PC-3 (cell line): ENCODE results near the gene PLPP6. TPM values are rescaled to one million over a fixed set of nuclear protein-coding genes. Genes with fewer than 3 reads are reported as not detected.
A peak's percentile ranks its signal among the peaks of the same experiment; 100 is the strongest.

Experiments used
- ATAC-seq: fragments of 200-7000 bp; cut with Tn5 transposase; 2 replicates; pipeline ENCODE4 v1.9.1; 2020; ENCODE audit warnings: mild to moderate bottlenecking, moderate library complexity
- BruUV-seq: library from RNA; stranded (reverse); fragments of 400-500 nt; replicated peaks from 2 replicates; lab custom pipeline; 2021; lab: Mats Ljungman, UMichigan
- CTCF ChIA-PET: fragments of 300-600 bp; sonication (Branson Sonifier 250); formaldehyde crosslinking; loops from one replicate; lab custom pipeline; 2022; ENCODE audit warnings: antibody characterized with exemption; lab: Charles Lee
- POLR2A ChIA-PET: fragments of 300-600 bp; sonication (Branson Sonifier 250); formaldehyde crosslinking; loops from one replicate; lab custom pipeline; 2022; ENCODE audit warnings: antibody characterized with exemption; ENCODE audit not compliant: unreplicated experiment; lab: Charles Lee
- DNase-seq: peaks from one replicate; pipeline ENCODE4 v3.0.0-alpha.2; 2015
- H2AFZ ChIP-seq: fragments of 300-600 bp; sonication (generic); 2 replicates; pipeline ENCODE4 v1.6.0; 2016; ENCODE audit warnings: antibody characterized with exemption, low read length
- H3F3A ChIP-seq: fragments of 300-600 bp; sonication (generic); one replicate; pipeline ENCODE4 v1.6.0; 2017; ENCODE audit warnings: antibody characterized with exemption, low read length, control low read depth, mild to moderate bottlenecking; ENCODE audit not compliant: unreplicated experiment
- H3K27ac ChIP-seq: fragments of 300-600 bp; sonication (generic); 2 replicates; pipeline ENCODE4 v1.5.1; 2016; ENCODE audit warnings: mild to moderate bottlenecking, low read length
- H3K27me3 ChIP-seq: fragments of 300-600 bp; sonication (generic); 2 replicates; pipeline ENCODE4 v1.6.1; 2016; ENCODE audit warnings: low read length, mixed read lengths
- H3K36me3 ChIP-seq: fragments of 300-600 bp; sonication (generic); 2 replicates; pipeline ENCODE4 v1.6.1; 2016; ENCODE audit warnings: low read depth, mixed run types, low read length, mixed read lengths
- H3K4me1 ChIP-seq: fragments of 300-600 bp; sonication (generic); 2 replicates; pipeline ENCODE4 v1.5.1; 2016; ENCODE audit warnings: low read length; ENCODE audit not compliant: insufficient read depth
- H3K4me2 ChIP-seq: fragments of 300-600 bp; sonication (generic); 2 replicates; pipeline ENCODE4 v1.6.0; 2016; ENCODE audit warnings: low read length
- H3K4me3 ChIP-seq: fragments of 300-600 bp; sonication (generic); 2 replicates; pipeline ENCODE4 v1.5.1; 2016; ENCODE audit warnings: mild to moderate bottlenecking, low read length, mixed read lengths
- H3K79me2 ChIP-seq: fragments of 300-600 bp; sonication (generic); 2 replicates; pipeline ENCODE4 v1.6.1; 2017; ENCODE audit warnings: low read length, mixed read lengths
- H3K9ac ChIP-seq: fragments of 300-600 bp; sonication (generic); 2 replicates; pipeline ENCODE4 v1.6.0; 2016; ENCODE audit warnings: mild to moderate bottlenecking, low read length
- H3K9me2 ChIP-seq: fragments of 300-600 bp; sonication (generic); replicated peaks from 2 replicates; pipeline ENCODE4 v1.6.1; 2016; ENCODE audit warnings: mixed run types, low read length, mixed read lengths
- H3K9me3 ChIP-seq: fragments of 300-600 bp; sonication (generic); 2 replicates; pipeline ENCODE4 v1.6.1; 2016; ENCODE audit warnings: low read length, mixed read lengths
- H4K20me1 ChIP-seq: fragments of 300-600 bp; sonication (generic); 2 replicates; pipeline ENCODE4 v1.6.1; 2016; ENCODE audit warnings: low read length, mixed read lengths
- EZH2 ChIP-seq: fragments of 300-600 bp; sonication (generic); IDR thresholded peaks from one replicate; pipeline ENCODE4 v1.6.1; 2017; ENCODE audit warnings: antibody characterized with exemption, mild to moderate bottlenecking, low read length; ENCODE audit not compliant: unreplicated experiment
- EZH2phosphoT487 ChIP-seq: fragments of 300-600 bp; sonication (generic); IDR thresholded peaks from 2 replicates; pipeline ENCODE4 v1.6.1; 2018; ENCODE audit warnings: mild to moderate bottlenecking, antibody characterized with exemption, low read length, borderline replicate concordance
- intact Hi-C: fragments of 100-400 bp; cut with micrococcal nuclease; formaldehyde crosslinking; loops from 2 replicates; pipeline ENCODE4 v1.9.0; 2023
- total RNA-seq: library from RNA; depleted of rRNA; stranded (reverse); fragments of >200 nt; gene quantifications from 2 replicates; pipeline ENCODE4 v1.2.3, GENCODE V29; 2014
- TF ChIP-seq, protein P1 (sequence below): fragments of 300-600 bp; sonication (generic); conservative IDR thresholded peaks from 2 replicates; pipeline ENCODE4 v1.5.1; 2017; ENCODE audit warnings: antibody characterized with exemption, low read depth, mild to moderate bottlenecking, low read length

PLPP6 gene
- total RNA-seq, 1 experiment from 2014 or later = 3.6 TPM

DNA sequence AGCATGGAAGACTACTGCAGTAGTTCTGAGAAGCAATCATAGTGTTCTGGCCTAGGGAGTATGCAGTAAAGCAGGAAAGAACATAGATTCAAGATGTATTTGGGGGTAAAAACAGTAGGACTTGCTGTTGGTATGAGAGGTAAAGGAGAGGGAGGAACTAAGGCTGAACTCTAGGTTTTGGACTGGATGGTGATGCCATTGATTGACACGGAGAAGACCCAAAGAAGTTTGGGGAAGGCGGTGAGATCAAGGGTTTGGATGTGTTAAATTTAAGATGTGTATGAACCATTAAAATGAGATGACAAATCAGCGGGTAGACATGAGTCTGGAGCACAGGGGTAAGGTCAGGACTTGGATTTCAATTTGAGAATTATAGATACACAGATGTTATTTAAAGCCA lies 15.3 kb downstream of the PLPP6 start:
- no peaks in the 10 kb centered on the region for H3K9me2 ChIP-seq
- H3K36me3 ChIP-seq = no peaks in the 10 kb centered on the region
- POLR2A ChIA-PET = interaction anchor here (0.6 kb wide), 1 partner anchor 59 kb away, joined by 13 read pairs; no protein-coding TSS in a partner anchor
- no TSS peak for BruUV-seq
- H3F3A ChIP-seq = no peaks in the 10 kb centered on the region
- no peaks in the 10 kb centered on the region for H4K20me1 ChIP-seq
- H3K9me3 ChIP-seq = no peaks in the 10 kb centered on the region
- ATAC-seq (no peak), DNase-seq (no peak)
- peaks cover 27% of the 10 kb centered on the region for H3K79me2 ChIP-seq
- TF ChIP-seq EZH2 (no peak), EZH2phosphoT487 (no peak)
- TF ChIP-seq, protein P1, sequence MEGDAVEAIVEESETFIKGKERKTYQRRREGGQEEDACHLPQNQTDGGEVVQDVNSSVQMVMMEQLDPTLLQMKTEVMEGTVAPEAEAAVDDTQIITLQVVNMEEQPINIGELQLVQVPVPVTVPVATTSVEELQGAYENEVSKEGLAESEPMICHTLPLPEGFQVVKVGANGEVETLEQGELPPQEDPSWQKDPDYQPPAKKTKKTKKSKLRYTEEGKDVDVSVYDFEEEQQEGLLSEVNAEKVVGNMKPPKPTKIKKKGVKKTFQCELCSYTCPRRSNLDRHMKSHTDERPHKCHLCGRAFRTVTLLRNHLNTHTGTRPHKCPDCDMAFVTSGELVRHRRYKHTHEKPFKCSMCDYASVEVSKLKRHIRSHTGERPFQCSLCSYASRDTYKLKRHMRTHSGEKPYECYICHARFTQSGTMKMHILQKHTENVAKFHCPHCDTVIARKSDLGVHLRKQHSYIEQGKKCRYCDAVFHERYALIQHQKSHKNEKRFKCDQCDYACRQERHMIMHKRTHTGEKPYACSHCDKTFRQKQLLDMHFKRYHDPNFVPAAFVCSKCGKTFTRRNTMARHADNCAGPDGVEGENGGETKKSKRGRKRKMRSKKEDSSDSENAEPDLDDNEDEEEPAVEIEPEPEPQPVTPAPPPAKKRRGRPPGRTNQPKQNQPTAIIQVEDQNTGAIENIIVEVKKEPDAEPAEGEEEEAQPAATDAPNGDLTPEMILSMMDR = no peak
- peaks cover 31% of the 10 kb centered on the region for H3K4me1 ChIP-seq
- no peak overlapping the region for H2AFZ ChIP-seq
- no peak overlapping the region for H3K4me3 ChIP-seq
- H3K27me3 ChIP-seq = no peaks in the 10 kb centered on the region
- H3K9ac ChIP-seq = no peak overlapping the region
- CTCF ChIA-PET = interaction anchor here (0.6 kb wide), 1 partner anchor 32 kb away, joined by 7 read pairs; no protein-coding TSS in a partner anchor
- no peak overlapping the region for H3K27ac ChIP-seq
- peak overlapping the region; percentile 90; the same call in 1 of the 2 replicates for H3K4me2 ChIP-seq
- intact Hi-C loops = loop anchor here (5.0 kb wide), 1 partner anchor 185 kb away; the partner anchor contains the start of gene SLC1A1

GRCh38 chr9:4678679-4679267 lies 16.7 kb downstream of the PLPP6 start:
- POLR2A ChIA-PET = no interaction called here
- H3K4me2 ChIP-seq = peak overlapping the region; percentile 90
- peak overlapping the region; percentile 67 for H3K27ac ChIP-seq
- peak overlapping the region; percentile 87 for H3K9ac ChIP-seq
- peak overlapping the region; percentile 89 for H3K4me3 ChIP-seq
- no peaks in the 10 kb centered on the region for H3K36me3 ChIP-seq
- ATAC-seq (peak; percentile 6; the same call in 1 of the 2 replicates), DNase-seq (peak; percentile 22)
- H3K4me1 ChIP-seq = peaks cover 31% of the 10 kb centered on the region
- H3K9me3 ChIP-seq = no peaks in the 10 kb centered on the region
- no peaks in the 10 kb centered on the region for H3K9me2 ChIP-seq
- no peaks in the 10 kb centered on the region for H4K20me1 ChIP-seq
- H3F3A ChIP-seq = no peaks in the 10 kb centered on the region
- CTCF ChIA-PET = no interaction called here
- TSS peak; percentile 94 for BruUV-seq
- no peak for TF ChIP-seq EZH2
- TF ChIP-seq EZH2phosphoT487 = no peak
- TF ChIP-seq, protein P1 = no peak
- peaks cover 37% of the 10 kb centered on the region for H3K79me2 ChIP-seq
- intact Hi-C loops = loop anchor here (1.0 to 5.0 kb wide), 3 partner anchors 16 to 186 kb away; partner anchors contain the start of genes AK3, PLPP6 and SLC1A1
- H2AFZ ChIP-seq = peak overlapping the region; percentile 97
- no peaks in the 10 kb centered on the region for H3K27me3 ChIP-seq
